IMR-90 (cell line): ENCODE data around the gene RANBP9. TPM values are rescaled to one million over a fixed set of nuclear protein-coding genes. Genes with fewer than 3 reads are reported as not detected.

Experiments
- ATAC-seq: fragments of 200-7000 bp; cut with Tn5 transposase; 2 replicates; pipeline ENCODE4 v1.9.1; 2020; ENCODE audit warnings: low read depth, mild to moderate bottlenecking, moderate library complexity
- BruUV-seq: library from RNA; stranded (reverse); fragments of 400-500 nt; replicated peaks from 2 replicates; lab custom pipeline; 2021; lab: Mats Ljungman, UMichigan
- CTCF ChIA-PET: fragments of 300-600 bp; formaldehyde crosslinking; extraction: SDS; loops from one replicate; lab custom pipeline; 2021; ENCODE audit warnings: antibody characterized with exemption; lab: Yijun Ruan, JAX
- POLR2A ChIA-PET: fragments of 300-600 bp; sonication (Branson Sonifier 250); formaldehyde crosslinking; loops from one replicate; lab custom pipeline; 2022; ENCODE audit warnings: antibody characterized with exemption; ENCODE audit not compliant: unreplicated experiment; lab: Charles Lee
- DNase-seq: peaks from one replicate; pipeline ENCODE4 v3.0.0; 2013
- H2AFZ ChIP-seq: replicated peaks from 2 replicates; pipeline ENCODE3; 2013; ENCODE audit warnings: low read length, mild to moderate bottlenecking; ENCODE audit not compliant: poor library complexity
- H2AK5ac ChIP-seq: 2 replicates; pipeline ENCODE4 v1.6.1; 2013; ENCODE audit warnings: low read depth, low read length, inconsistent platforms
- H2AK9ac ChIP-seq: replicated peaks from 2 replicates; pipeline ENCODE3; 2013; ENCODE audit warnings: mild to moderate bottlenecking, low read depth, low read length, moderate library complexity; ENCODE audit not compliant: poor library complexity
- H2BK120ac ChIP-seq: 2 replicates; pipeline ENCODE4 v1.6.1; 2013; ENCODE audit warnings: low read depth, low read length, inconsistent platforms
- H2BK15ac ChIP-seq: 3 replicates; pipeline ENCODE4 v1.6.1; 2013; ENCODE audit warnings: low read depth, low read length, inconsistent platforms
- H2BK20ac ChIP-seq: 2 replicates; pipeline ENCODE4 v1.6.1; 2013; ENCODE audit warnings: low read depth, mild to moderate bottlenecking, inconsistent platforms, low read length, moderate library complexity
- H2BK5ac ChIP-seq: 2 replicates; pipeline ENCODE4 v1.6.1; 2013; ENCODE audit warnings: mild to moderate bottlenecking, low read depth, low read length, inconsistent platforms; ENCODE audit not compliant: poor library complexity, severe bottlenecking
- H3K14ac ChIP-seq: replicated peaks from 2 replicates; pipeline ENCODE4 v1.6.1; 2013; ENCODE audit warnings: low read depth, low read length, inconsistent platforms
- H3K18ac ChIP-seq: 2 replicates; pipeline ENCODE4 v1.6.1; 2013; ENCODE audit warnings: low read depth, low read length, control low read depth
- H3K23ac ChIP-seq: 2 replicates; pipeline ENCODE4 v1.6.1; 2013; ENCODE audit warnings: low read depth, low read length, inconsistent platforms
- H3K27ac ChIP-seq: 2 replicates; pipeline ENCODE4 v1.5.1; 2013; ENCODE audit warnings: mild to moderate bottlenecking, control low read depth, low read length; ENCODE audit not compliant: insufficient read depth
- H3K27me3 ChIP-seq: 2 replicates; pipeline ENCODE4 v1.6.1; 2013; ENCODE audit warnings: low read length; ENCODE audit not compliant: control insufficient read depth, insufficient read depth
- H3K36me3 ChIP-seq: 2 replicates; pipeline ENCODE4 v1.6.1; 2013; ENCODE audit warnings: low read length, mixed read lengths; ENCODE audit not compliant: control insufficient read depth, insufficient read depth
- H3K4ac ChIP-seq: 2 replicates; pipeline ENCODE4 v1.6.1; 2013; ENCODE audit warnings: low read depth, low read length, inconsistent platforms
- H3K4me1 ChIP-seq: 2 replicates; pipeline ENCODE4 v1.6.1; 2013; ENCODE audit warnings: low read length, mixed read lengths; ENCODE audit not compliant: control insufficient read depth, insufficient read depth
- H3K4me2 ChIP-seq: 2 replicates; pipeline ENCODE4 v1.6.1; 2013; ENCODE audit warnings: low read depth, mild to moderate bottlenecking, control low read depth, low read length, moderate library complexity
- H3K4me3 ChIP-seq: 2 replicates; pipeline ENCODE4 v1.5.1; 2013; ENCODE audit warnings: low read depth, mild to moderate bottlenecking, control low read depth, low read length, moderate library complexity; ENCODE audit not compliant: insufficient read depth
- H3K56ac ChIP-seq: 2 replicates; pipeline ENCODE4 v1.6.1; 2013; ENCODE audit warnings: low read length, inconsistent platforms; ENCODE audit not compliant: insufficient read depth; ENCODE audit errors: extremely low read depth
- H3K79me1 ChIP-seq, 2 experiments: 2 replicates each; pipeline ENCODE4 v1.6.1; 2013; ENCODE audit warnings: low read length in 2 of 2, inconsistent platforms in 1 of 2, low read depth in 1 of 2
- H3K9ac ChIP-seq: 2 replicates; pipeline ENCODE4 v1.6.1; 2013; ENCODE audit warnings: low read depth, low read length, control low read depth
- H3K9me1 ChIP-seq: 2 replicates; pipeline ENCODE4 v1.6.1; 2013; ENCODE audit warnings: low read length, inconsistent platforms; ENCODE audit not compliant: insufficient read depth
- H3K9me3 ChIP-seq: 2 replicates; pipeline ENCODE4 v1.6.1; 2013; ENCODE audit warnings: low read length; ENCODE audit not compliant: control insufficient read depth, insufficient read depth
- H4K20me1 ChIP-seq: 2 replicates; pipeline ENCODE4 v1.6.1; 2013; ENCODE audit warnings: low read length, inconsistent platforms; ENCODE audit not compliant: insufficient read depth
- H4K5ac ChIP-seq: 2 replicates; pipeline ENCODE4 v1.6.1; 2013; ENCODE audit warnings: mild to moderate bottlenecking, low read depth, low read length, control low read depth
- H4K8ac ChIP-seq, 2 experiments: 2 replicates each; pipeline ENCODE4 v1.6.1; 2013; ENCODE audit warnings: low read depth in 2 of 2, low read length in 2 of 2, control low read depth in 1 of 2, inconsistent platforms in 1 of 2
- H4K91ac ChIP-seq: 2 replicates; pipeline ENCODE4 v1.6.1; 2013; ENCODE audit warnings: low read depth, low read length, inconsistent platforms; ENCODE audit not compliant: insufficient read depth
- BHLHE40 ChIP-seq: fragments of 150-350 bp; IDR thresholded peaks from 2 replicates; pipeline ENCODE4 v1.6.1; 2016; ENCODE audit warnings: mild to moderate bottlenecking, low read depth, low read length
- CEBPB ChIP-seq: IDR thresholded peaks from 2 replicates; pipeline ENCODE4 v1.6.1; 2012; ENCODE audit warnings: low read depth, low read length, improper control_type of control experiment
- CHD1 ChIP-seq: IDR thresholded peaks from 2 replicates; pipeline ENCODE4 v1.6.1; 2012; ENCODE audit warnings: low read depth, low read length, improper control_type of control experiment
- ELK1 ChIP-seq: fragments of 150-350 bp; IDR thresholded peaks from 2 replicates; pipeline ENCODE4 v1.6.1; 2016; ENCODE audit warnings: low read depth, mild to moderate bottlenecking, low read length, moderate library complexity, borderline replicate concordance
- FOS ChIP-seq: fragments of 150-350 bp; IDR thresholded peaks from 2 replicates; pipeline ENCODE4 v1.6.1; 2016; ENCODE audit warnings: low read depth, low read length
- MAFK ChIP-seq: IDR thresholded peaks from 2 replicates; pipeline ENCODE4 v1.6.1; 2012; ENCODE audit warnings: low read depth, low read length, improper control_type of control experiment
- MAZ ChIP-seq: IDR thresholded peaks from 2 replicates; pipeline ENCODE4 v1.6.1; 2012; ENCODE audit warnings: low read depth, mild to moderate bottlenecking, low read length, improper control_type of control experiment, moderate library complexity, borderline replicate concordance
- MXI1 ChIP-seq: IDR thresholded peaks from 2 replicates; pipeline ENCODE4 v1.6.1; 2012; ENCODE audit warnings: low read depth, mild to moderate bottlenecking, low read length, moderate library complexity, borderline replicate concordance
- NFE2L2 ChIP-seq: fragments of 150-350 bp; IDR thresholded peaks from 2 replicates; pipeline ENCODE4 v1.6.1; 2016; ENCODE audit warnings: low read depth, mild to moderate bottlenecking, low read length
- POLR2A ChIP-seq: IDR thresholded peaks from 2 replicates; pipeline ENCODE4 v1.6.1; 2012; ENCODE audit warnings: mild to moderate bottlenecking, low read depth, low read length
- RAD21 ChIP-seq: IDR thresholded peaks from 2 replicates; pipeline ENCODE4 v1.6.1; 2012; ENCODE audit warnings: low read length, improper control_type of control experiment
- RCOR1 ChIP-seq: IDR thresholded peaks from 2 replicates; pipeline ENCODE4 v1.6.1; 2012; ENCODE audit warnings: mild to moderate bottlenecking, low read length, improper control_type of control experiment; ENCODE audit not compliant: insufficient replicate concordance
- RFX5 ChIP-seq: IDR thresholded peaks from 2 replicates; pipeline ENCODE4 v1.8.0; 2012; ENCODE audit warnings: low read depth, mild to moderate bottlenecking, low read length, moderate library complexity
- SMC3 ChIP-seq: fragments of 150-350 bp; IDR thresholded peaks from 2 replicates; pipeline ENCODE4 v1.6.1; 2016; ENCODE audit warnings: low read depth, mild to moderate bottlenecking, antibody characterized with exemption, low read length, moderate library complexity
- USF2 ChIP-seq: fragments of 150-350 bp; IDR thresholded peaks from 2 replicates; pipeline ENCODE4 v1.6.1; 2017; ENCODE audit warnings: mild to moderate bottlenecking, antibody characterized with exemption, low read length, low read depth
- WGBS, 2 experiments: methylation state at CpG; one replicate each; pipeline versions ENCODE4 v1.1.5 to v1.1.7; 2013; ENCODE audit warnings: missing lambda C conversion rate in 2 of 2; ENCODE audit not compliant: insufficient read length in 1 of 2; ENCODE audit errors: extremely low coverage in 2 of 2; 5-methylcytosine and 5-hydroxymethylcytosine counted together
- dilution Hi-C: fragments of 300-500 bp; cut with HindIII; formaldehyde crosslinking; loops from one replicate; pipeline ENCODE4 v1.14.3; 2018; ENCODE audit warnings: low sequenced_read_pairs; ENCODE audit not compliant: unreplicated experiment
- in situ Hi-C: fragments of 300-500 bp; cut with MboI; formaldehyde crosslinking; loops from 3 replicates; pipeline ENCODE4 v1.14.3; 2019; ENCODE audit warnings: low sequenced_read_pairs, inconsistent platforms, mixed read lengths
- intact Hi-C: fragments of 100-400 bp; cut with micrococcal nuclease; formaldehyde crosslinking; loops from 2 replicates; pipeline ENCODE4 v1.10.0; 2022
- polyA plus RNA-seq, 3 experiments: library from polyadenylated mRNA; depleted of rRNA; stranded (reverse); fragments of >200 nt; gene quantifications; 2 replicates each; pipeline ENCODE4 v1.2.3, GENCODE V29; 2012; ENCODE audit warnings: low replicate concordance in 1 of 3
- total RNA-seq: library from RNA; depleted of rRNA; stranded (reverse); fragments of >200 nt; gene quantifications from 2 replicates; pipeline ENCODE4 v1.2.3, GENCODE V29; 2012

Gene RANBP9
- total and polyA plus RNA-seq, 2 of the 4 experiments (the other 2 are of a cell fraction), result 17.7 to 27.8 TPM

GRCh38 chr6:13687917-13688351, 23.7 kb downstream of the RANBP9 start:
- H2AK9ac ChIP-seq, result no peak overlapping the region
- no peak overlapping the region for H3K4me2 ChIP-seq
- H3K27me3 ChIP-seq, result no peaks in the 10 kb centered on the region
- no peak overlapping the region for H3K14ac ChIP-seq
- ChIA-PET POLR2A (no interaction called here), CTCF (no interaction called here)
- DNase-seq (no peak), ATAC-seq (no peak)
- H2BK20ac ChIP-seq, result no peak overlapping the region
- 0 out of 2 replicates have a peak, but pooled peaks cover 7% of the 10 kb centered on the region for H3K9me1 ChIP-seq
- H2AK5ac ChIP-seq, result no peak overlapping the region
- no peak overlapping the region for H3K23ac ChIP-seq
- no TSS peak for BruUV-seq
- no peak for TF ChIP-seq SMC3
- no peak for TF ChIP-seq RFX5
- TF ChIP-seq ELK1, result no peak
- no peak for TF ChIP-seq USF2
- no peak for TF ChIP-seq MAFK
- no peak for TF ChIP-seq CEBPB
- TF ChIP-seq MXI1, result no peak
- no peak for TF ChIP-seq FOS
- no peak for TF ChIP-seq POLR2A
- TF ChIP-seq RCOR1, result no peak
- no peak for TF ChIP-seq CHD1
- TF ChIP-seq BHLHE40, result no peak
- no peak for TF ChIP-seq RAD21
- no peak for TF ChIP-seq NFE2L2
- no peak for TF ChIP-seq MAZ
- no peak overlapping the region for H3K18ac ChIP-seq
- no peak overlapping the region for H4K5ac ChIP-seq
- in situ Hi-C loops, result no loop called here
- H3K4ac ChIP-seq, result no peak overlapping the region
- H2AFZ ChIP-seq, result no peak overlapping the region
- WGBS, 2 experiments, result no CpG with 5 or more reads among the region's 1 CpG
- intact Hi-C loops, result no loop called here
- H4K8ac ChIP-seq, result no peak overlapping the region
- peaks cover 4% of the 10 kb centered on the region; the same call in 1 of the 2 replicates for H3K36me3 ChIP-seq
- no peak overlapping the region for H2BK5ac ChIP-seq
- H4K20me1 ChIP-seq, result peaks cover 24% of the 10 kb centered on the region
- no peak overlapping the region for H2BK15ac ChIP-seq
- no peak overlapping the region for H3K27ac ChIP-seq
- peaks cover 34 to 72% of the 10 kb centered on the region in 2 experiments for H3K79me1 ChIP-seq
- dilution Hi-C loops, result no loop called here
- no peak overlapping the region for H4K91ac ChIP-seq
- no peak overlapping the region for H3K56ac ChIP-seq
- no peak overlapping the region for H2BK120ac ChIP-seq
- H3K9me3 ChIP-seq, result no peaks in the 10 kb centered on the region
- H3K9ac ChIP-seq, result no peak overlapping the region
- H3K4me1 ChIP-seq, result no peaks in the 10 kb centered on the region
- H3K4me3 ChIP-seq, result no peak overlapping the region
